Muscle layer of duodenum (tissue), 2 donors: ENCODE data around the gene CUL2.

Experiments used
- H3K27ac ChIP-seq: one replicate; pipeline ENCODE4 v1.7.0; 2013; ENCODE audit warnings: mild to moderate bottlenecking, low read length
- H3K27me3 ChIP-seq: one replicate; pipeline ENCODE4 v1.7.0; 2013; ENCODE audit warnings: low read depth, mild to moderate bottlenecking, control low read depth, low read length
- H3K36me3 ChIP-seq, 2 donors: one replicate each; pipeline ENCODE4 v1.7.0; 2013; ENCODE audit warnings: low read length in 2 of 2, control low read depth in 1 of 2, mild to moderate bottlenecking in 1 of 2; ENCODE audit not compliant: insufficient read depth in 2 of 2, control insufficient read depth in 1 of 2
- H3K4me1 ChIP-seq, 2 donors: one replicate each; pipeline ENCODE4 v1.7.0; 2013; ENCODE audit warnings: low read length in 2 of 2, mild to moderate bottlenecking in 2 of 2, control low read depth in 1 of 2, moderate library complexity in 1 of 2; ENCODE audit not compliant: insufficient read depth in 2 of 2, control insufficient read depth in 1 of 2
- H3K4me3 ChIP-seq, 2 donors: one replicate each; pipeline ENCODE4 v1.7.0; 2013; ENCODE audit warnings: low read length in 2 of 2, low read depth in 1 of 2, mild to moderate bottlenecking in 1 of 2
- H3K9me3 ChIP-seq, 2 donors: one replicate each; pipeline ENCODE4 v1.7.0; 2013; ENCODE audit warnings: low read length in 2 of 2, control low read depth in 1 of 2, mild to moderate bottlenecking in 1 of 2; ENCODE audit not compliant: control insufficient read depth in 1 of 2
- donor health status: healthy.

CUL2 gene

GRCh38 chr10:34960983-34961382, 129.2 kb downstream of the CUL2 start:
- no peak overlapping the region for H3K4me3 ChIP-seq
- H3K4me1 ChIP-seq = no peaks in the 10 kb centered on the region
- H3K27ac ChIP-seq = no peak overlapping the region
- no peaks in the 10 kb centered on the region for H3K9me3 ChIP-seq
- no peaks in the 10 kb centered on the region for H3K27me3 ChIP-seq
- H3K36me3 ChIP-seq = no peaks in the 10 kb centered on the region

- Histone ChIP-seq H3K27ac (no peak overlapping the region), H3K36me3 (no peaks in the 10 kb centered on the region), H3K9me3 (no peaks in the 10 kb centered on the region), H3K4me3 (no peak overlapping the region), H3K4me1 (no peaks in the 10 kb centered on the region), H3K27me3 (no peaks in the 10 kb centered on the region)
Observed at GRCh38 chr10:34959786-34960185, 130.4 kb downstream of the CUL2 start.

- H3K36me3 ChIP-seq = no peaks in the 10 kb centered on the region
- H3K9me3 ChIP-seq = no peaks in the 10 kb centered on the region
- no peak overlapping the region for H3K27ac ChIP-seq
- no peaks in the 10 kb centered on the region for H3K4me1 ChIP-seq
- H3K27me3 ChIP-seq = no peaks in the 10 kb centered on the region
- H3K4me3 ChIP-seq = no peak overlapping the region
Observed at GRCh38 chr10:34959321-34959720, 130.8 kb downstream of the CUL2 start.
